ENCODE measurements around the gene ZFAND2B.

ZFAND2B gene, protein sequence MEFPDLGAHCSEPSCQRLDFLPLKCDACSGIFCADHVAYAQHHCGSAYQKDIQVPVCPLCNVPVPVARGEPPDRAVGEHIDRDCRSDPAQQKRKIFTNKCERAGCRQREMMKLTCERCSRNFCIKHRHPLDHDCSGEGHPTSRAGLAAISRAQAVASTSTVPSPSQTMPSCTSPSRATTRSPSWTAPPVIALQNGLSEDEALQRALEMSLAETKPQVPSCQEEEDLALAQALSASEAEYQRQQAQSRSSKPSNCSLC

DNA sequence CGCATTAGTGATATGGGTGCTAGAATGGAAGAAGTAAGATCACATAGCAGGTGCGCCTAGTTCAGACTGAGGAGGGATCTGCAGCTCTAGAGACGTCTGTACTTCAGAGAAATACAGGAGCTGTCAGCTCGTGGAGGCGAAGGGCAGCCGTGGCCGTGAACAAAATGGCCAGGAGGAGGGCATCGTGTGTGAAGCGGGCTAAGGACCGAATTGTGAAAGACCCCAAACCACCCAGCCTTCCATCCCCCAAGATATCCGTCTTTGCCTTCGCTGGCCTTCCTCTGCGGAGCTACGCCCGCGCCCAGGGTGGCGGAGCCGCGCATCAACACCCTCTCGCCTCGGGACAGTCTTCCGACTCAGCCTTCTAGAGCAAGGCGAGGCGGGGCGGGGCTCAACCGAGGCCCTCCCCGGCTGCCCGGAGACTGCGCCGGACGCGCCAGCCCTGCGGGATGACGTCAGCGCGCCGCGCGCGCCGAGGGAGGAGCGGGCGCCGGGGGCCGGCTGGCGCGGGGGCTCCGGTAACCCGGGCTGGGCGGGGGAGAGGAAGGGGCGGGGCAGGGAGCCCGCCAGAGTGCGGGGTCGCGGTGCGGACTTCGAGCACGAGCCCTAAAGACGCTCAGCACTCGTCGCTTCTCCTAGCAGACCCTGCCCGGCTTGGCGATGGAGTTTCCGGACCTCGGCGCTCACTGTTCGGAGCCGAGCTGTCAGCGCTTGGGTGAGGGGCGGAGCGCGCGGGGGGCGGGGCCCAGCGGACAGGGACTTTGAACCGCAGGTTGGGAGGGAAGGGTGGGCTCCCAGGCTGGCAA is at the start of gene ZFAND2B:
Gene ZFAND2B, plus strand, starts transcription at position 455 of the 806 bp plus-strand sequence. Its CDS starts 206 bp downstream, at position 661.
- peak; percentile 92 for DNase-seq

DNA sequence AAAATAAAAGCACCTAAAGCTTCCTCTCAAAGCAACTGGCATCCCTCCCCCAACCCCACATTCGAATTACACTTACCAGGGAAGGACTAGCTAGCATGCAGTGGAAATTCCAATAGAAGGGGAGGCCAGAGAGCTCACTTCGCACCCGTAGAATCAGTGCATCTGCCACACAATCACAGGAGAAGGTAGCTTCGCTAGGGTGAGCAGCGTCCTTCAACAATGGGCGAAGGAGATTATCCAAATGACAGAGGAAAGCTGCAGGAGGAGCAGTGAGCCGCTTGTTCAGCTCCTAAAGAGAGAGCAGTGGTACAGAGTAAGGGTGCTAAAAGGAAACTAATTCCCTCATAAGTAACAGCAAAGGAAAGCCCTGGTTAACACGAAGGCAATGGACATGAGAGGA is 49.2 kb upstream of the ZFAND2B start:
- DNase-seq, result no peak

DNA sequence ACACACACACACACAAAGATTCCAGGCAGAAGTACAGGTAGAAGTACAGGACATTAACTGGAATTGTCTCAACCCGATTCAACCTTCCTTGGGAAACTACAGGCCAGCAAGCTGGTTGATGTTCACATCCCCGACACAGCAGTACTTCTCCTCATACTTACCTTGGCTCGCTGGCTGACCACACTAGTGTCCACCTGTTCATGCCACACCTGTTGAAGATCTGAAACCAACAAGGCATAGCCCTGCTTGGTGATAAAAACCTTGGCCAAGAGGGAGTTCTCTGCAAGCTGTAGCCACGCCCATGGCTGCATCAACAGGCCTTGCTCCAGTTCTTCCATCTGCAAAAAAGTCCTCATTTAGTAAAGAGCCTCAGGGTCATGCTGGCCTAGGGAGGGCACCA is 48.6 kb upstream of the ZFAND2B start:
- DNase-seq, result no peak

DNA sequence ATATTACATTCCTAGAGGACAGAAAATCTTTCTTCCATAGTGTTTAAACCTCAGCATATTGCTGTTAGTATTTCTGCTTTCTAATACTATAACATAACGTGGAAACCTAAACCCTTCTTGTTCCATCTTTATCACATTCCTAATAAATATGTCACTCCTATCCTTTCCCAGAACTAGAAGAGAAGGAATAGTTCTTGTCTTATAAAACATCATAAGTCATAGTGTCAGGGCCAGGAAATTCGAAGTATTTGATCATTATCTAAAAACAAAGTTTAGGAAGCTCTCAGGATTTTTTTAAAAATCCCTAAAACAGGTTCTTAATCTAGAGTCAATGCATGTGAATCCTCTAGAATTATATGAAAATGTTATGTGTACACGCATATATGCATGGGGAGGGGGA is 48.0 kb upstream of the ZFAND2B start:
- no peak for DNase-seq

DNA sequence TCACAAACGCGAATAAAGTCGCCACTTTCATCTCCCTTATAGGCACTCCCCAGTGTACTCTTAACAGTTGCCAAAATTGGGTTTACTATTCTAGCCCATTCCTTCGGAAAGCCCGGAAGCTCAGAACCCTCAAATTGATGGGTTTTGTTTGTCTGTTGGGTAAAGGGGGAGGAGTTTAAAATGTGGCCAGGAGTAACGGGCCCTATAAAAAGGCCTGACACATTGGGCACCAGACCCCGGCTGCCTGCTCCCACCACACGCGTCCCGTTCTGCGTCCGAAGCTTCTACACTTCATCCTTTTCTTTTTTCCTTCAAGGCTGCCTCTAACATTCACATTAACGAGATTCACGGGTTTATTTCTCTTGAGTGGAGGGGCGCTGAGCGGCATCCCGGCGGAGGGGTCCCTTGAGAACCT is 46.8 kb upstream of the ZFAND2B start:
- DNase-seq, result no peak

DNA sequence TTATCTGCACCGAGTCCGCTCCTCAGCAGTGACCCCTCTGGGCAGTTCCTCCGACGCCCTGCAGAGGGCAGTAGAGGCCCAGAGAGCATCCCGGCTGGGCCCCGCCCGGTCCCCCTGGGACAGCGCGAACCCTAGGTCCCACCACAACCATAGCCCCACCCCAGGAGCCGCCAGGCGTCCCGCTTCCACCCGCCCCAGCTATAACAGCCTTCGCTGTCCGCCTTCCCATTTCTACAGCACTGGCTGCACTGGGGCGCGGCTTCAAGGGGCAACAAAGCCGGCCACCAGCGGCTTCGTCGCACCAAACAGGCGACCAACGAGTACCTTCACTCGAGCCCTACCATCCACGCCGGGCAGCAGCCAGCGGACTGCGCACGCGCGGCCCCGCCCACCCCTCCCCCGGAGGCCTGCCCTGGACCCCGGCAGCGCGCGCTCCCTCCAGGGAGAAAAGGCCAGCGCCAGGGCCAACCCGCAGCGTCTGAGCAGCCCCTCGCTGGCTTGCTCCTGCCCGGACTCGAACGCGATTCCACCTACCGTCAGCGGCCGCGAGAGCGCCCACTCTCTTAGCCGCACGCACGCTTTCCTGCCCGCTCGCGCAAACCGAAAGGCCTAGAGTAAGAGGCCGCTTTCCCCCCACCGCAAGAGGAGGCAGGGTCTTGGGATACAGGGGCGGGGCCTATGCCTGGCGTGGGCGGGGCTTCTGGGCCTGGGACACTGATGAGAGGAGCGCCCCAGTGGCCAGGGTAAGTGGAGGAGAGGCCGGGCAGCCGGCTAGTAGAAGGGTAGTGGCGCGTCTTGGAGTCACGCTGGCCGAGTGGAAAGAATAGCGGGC is 46.2 kb upstream of the ZFAND2B start, which contains the start of gene NHEJ1:
Gene NHEJ1, minus strand, starts transcription at position 630 of the 832 bp plus-strand sequence. CDS start 2,453 bp downstream, outside the sequence.
- DNase-seq, result peak; percentile 83

DNA sequence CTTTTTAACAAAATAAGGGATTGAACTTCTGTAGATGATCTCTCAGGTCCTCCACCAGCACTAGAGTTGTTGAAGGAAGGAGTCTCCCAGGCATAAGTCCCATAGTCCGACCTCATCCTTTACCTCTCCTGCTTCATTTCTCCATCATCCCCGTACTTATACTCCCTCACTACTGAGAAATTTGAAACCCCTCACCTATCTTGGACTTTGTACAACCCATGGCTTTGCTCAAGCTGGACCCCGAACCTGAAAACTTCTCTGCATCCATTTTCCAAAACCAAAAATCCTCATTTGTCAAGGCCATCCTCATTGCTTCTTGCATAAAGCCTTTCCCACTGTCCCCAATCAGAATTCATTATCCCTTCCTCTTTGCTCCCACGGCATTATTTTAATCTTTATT is 45.5 kb upstream of the ZFAND2B start:
- no peak for DNase-seq

DNA sequence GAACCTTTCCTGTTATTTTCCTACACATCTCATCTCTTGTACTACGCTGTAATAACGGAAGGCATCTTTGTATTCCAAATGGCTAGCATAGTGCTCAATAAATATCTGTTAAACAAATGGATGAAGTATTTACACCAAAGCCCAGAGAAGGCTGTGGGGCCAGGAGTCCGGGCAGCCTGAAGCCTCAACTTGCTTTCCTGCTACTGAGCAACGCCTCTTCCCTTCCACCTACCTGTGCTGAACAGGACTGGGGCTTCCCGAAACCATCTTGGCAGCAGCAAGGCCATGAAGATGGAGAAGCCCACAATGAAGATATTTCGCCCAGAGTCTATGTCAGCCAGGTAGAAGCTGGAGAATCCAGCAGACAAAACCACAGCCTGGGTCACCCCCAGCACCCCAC is 43.4 kb upstream of the ZFAND2B start:
- no peak for DNase-seq

DNA sequence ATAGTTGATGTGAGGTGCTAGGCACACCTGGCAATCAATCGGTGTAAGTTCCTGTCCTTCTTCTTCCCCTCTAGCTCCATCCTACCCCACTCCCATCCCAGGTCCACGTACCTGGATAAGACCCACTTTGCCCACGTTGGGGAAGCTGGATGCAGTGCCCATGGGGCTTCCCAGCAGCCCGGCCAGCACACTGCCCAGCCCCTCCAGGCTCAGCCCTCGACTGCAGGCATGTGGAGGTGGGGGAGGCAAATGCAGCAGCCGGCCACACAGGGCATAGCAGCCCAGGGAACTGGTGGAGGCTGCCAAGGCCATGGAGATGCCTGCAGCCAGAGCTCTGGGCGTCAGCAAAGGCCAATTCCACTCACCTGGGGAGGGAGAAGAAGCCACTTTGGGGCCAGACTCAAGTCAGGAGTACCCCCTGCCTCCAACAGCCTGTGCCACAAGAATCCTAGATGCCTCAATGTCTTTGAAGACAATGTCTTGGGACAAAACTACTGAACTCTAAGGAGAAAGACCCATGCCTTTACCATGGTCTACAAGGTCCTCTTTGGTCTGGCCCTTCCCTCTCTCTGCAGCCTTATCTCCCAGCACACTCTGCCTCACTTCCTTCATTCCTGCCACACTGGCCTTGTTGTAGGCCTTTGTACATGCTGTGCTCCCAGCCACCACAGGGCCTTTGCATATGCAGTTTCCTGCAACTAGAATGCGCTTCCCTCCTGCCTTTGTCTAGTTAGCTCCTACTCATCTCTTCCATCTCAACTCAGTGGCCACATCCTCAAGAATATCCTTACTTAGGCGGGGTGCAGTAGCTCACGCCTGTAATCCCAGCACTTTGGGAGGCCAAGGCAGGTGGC is 41.3 kb upstream of the ZFAND2B start:
- no peak for DNase-seq

DNA sequence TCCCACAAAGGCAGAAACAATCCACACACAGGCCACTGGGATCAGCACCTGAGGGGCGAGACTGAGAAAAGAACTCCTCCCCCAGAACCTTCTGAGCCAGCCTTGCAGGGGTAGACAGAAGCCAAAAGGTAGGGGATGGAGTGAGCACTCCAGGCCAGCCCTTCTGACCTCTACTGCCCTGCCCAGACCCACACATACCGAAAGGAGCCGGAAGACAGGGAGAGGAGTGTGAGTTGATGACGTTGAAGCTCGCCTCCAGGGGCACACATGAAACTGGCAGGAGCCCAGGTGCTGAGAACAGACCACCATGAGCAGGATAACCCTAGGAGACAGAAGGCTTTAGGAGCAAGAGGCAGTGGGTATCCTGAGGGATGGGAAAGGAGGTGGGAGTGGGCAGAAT is 38.6 kb upstream of the ZFAND2B start:
- DNase-seq, result no peak

DNA sequence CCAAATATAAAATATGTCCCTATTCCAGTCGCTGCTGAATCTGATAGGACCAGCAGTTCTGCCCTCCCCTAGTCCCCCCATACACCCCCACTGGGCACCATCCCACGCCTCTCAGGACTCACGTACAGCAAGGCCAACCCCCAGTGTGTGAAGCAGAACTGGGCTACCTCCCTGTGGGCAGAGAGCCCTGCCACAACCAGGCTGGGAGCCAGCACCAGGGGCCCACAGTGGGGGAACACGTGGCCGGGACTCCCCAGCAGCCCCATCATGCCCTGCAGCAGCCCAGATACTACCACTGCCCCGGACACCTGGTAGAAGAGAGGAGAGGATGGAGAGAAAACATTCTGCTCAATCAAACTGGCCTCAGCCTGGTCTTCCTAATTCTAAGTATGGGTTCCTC is 38.1 kb upstream of the ZFAND2B start:
- no peak for DNase-seq

DNA sequence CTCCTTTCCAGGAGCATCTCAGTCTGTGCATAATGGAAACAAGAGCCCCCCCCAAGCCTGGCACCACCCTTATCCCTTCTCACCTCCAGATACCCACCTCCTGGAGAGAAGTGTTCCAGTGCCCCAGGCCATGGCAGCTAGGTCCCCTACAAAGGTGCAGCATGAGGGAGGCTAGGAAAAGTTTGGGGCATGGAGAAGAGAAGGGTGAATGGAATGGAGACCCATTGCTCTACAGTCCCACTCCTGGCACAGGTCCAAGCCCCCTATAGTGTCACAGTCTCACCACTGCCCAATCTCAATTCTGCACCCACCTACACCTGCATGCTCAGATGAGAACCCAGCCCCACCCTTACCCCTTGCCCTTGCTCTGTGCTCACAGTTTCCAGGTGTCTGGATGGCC is 37.6 kb upstream of the ZFAND2B start:
- no peak for DNase-seq

DNA sequence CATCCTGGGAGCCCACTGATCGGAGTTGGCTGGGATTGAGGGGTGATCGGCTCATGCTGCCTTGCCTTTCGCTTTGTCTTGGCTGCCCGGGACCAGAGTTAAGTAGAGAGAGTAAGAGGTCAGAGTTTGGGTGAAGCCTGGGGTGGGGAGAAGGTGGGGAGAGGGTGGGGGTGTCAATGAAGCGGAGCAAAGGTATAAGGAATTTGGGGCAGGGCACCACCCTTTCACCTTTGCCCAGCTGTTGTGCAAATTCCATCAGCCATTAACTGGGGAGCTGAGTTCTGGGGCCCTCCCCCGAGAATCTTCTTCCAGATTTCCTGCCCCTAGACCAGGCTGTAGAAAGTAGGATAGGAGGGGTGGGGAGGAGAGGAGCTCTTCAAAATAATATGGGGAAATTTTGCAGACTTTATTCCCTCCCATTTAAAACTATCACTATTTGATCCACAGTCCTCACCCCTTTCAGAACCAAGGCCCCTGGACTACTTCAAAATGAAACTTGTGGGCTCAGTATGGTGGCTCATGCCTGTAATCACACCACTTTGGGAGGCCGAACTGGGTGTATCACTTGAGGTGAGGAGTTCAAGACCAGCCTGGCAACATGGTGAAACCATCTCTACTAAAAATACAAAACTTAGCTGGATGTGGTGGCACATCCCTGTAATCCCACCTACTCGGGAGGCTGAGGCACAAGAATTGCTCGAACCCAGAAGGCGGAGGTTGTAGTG is 36.5 kb upstream of the ZFAND2B start, which contains the start of gene SLC23A3:
Gene SLC23A3, minus strand, starts transcription at position 100 of the 725 bp plus-strand sequence. Its CDS starts 45 bp downstream, at position 55.
- DNase-seq, result no peak

DNA sequence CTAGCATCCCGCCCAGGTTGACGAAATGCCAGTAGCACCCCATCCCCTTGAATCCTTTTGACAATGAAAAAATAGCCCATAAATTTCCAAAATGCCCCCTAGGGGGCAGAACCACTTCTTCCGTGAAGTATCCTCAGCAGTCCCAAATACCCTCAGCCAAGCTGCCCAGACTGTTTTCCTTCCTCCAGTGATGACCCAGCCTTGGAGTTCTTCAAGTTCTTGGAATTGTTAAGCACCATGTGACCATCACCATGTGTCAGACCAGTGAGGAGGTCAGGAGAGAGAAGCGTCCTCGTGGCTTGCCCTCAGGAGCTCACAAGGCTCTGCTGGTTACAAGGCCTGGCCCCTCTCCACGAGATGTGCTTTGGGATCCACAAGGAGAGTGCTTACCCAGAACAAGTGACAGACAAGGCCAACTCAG is 35.3 kb upstream of the ZFAND2B start:
- peak; percentile 11 for DNase-seq

DNA sequence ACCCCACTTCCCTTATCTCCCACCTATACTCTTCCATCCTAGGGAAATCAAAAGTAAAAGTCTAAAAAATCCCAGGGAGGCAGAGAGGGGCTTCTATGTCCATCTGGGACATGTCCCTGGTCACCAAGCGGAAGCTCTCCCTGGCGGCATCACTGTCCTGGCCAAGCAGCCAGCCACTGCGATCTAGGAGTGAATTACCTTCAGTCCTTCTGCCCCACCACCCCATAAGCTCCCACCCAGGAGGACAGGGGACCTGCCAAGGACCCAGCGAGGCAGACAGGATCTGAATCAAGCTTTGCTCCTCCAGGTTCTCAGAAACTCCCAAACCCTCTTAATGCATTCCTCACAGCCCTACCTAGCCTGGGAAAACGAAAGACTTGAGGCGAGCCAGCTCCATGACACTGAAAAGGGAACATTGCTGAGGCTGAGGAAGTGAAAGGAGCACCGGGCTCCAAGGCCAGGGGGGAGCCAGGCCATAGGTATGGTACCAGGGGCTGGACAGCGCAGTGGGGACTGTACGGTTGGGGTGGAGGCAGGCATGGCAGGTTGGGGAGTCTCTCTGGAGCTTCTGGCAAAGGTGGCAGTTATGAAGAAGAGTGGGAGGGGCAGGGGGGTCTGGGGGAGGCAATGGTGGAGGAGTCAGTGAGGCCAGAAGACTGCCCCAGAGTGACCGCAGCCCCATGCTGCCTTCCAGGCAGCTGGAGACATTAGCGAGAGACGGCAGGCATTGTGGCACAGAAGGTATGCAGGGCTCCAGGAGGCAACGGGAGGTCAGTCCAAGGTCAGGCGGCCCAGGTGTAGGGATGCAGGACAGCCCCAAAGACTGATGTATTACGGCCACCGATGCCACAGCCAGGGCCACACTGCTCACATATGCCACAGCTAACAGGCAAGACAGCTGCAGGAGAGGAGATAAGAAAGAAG is 34.1 kb upstream of the ZFAND2B start:
- no peak for DNase-seq

DNA sequence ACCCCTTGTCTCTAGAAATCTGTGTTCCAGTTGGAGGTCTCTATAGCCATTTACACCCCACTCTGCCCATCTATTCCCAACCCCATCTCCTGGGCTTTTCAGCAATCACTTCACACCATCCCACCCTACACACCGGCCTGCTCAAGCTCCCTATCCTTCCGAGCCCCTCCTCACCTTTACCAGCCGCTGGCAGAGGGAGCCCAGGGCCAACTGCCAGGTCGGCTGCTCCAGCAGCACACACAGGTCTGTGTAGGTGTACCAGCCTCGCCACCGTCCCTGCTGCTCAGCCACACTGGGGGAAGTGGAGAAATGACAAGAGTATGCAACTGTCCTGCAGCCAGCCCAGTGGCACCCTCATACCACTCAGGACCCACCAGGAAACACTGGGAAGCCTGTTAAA is 33.4 kb upstream of the ZFAND2B start:
- DNase-seq, result no peak

DNA sequence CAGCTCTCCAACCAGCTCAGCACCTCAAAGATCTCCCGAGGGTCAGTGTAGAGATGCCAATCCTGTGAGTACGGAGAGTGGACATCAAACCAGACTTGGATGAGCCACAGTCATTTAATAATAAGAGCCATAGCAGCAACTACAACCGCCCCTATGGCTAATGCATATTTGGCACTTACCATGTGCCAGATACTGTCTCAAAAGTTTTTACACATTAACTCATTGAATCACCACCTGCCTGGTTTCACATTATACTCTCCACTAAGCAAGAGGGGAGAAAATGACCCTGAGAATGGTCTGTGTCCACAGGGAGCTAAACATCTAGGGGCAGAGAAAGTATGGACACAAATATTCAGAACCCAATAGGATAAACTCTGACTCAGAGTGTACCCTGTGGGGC is 32.4 kb upstream of the ZFAND2B start:
- no peak for DNase-seq

DNA sequence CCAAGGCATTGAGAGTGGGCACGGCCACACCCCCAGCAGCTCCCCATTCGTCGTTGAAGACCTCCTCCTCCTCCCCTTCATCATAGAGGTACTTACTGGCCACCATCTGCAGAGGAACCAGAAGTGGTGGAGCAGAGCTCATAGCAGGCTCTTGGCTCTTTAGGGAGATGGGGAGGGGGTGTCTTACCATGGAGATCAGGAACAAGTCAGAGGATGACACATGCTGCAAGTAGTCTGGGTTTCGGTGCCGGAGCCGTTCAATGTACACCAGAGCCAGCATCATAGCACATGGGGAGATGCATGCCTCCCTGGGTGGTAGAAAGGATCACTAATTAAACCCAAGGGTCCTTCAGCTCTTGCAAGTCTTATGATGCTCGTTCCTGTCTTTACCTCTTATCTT is 31.8 kb upstream of the ZFAND2B start:
- DNase-seq, result no peak

DNA sequence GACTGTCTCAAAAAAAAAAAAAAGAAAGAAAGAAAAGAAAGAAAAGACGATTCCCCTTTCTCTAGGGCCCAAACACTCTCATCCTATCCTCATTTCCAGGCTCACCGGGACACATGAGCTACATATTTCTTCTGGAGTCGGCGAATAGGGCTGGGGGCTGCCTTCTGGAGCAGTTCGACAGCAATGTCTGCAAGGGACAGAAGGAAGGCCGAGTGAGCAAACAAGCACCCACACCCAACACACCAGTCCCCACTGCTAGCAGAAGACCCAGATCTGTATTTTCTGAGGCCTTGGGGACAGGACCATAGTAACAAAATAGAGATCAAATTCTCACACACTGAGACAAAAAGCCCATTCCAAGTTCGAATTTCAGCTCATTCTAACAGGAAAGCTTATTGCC is 31.1 kb upstream of the ZFAND2B start:
- DNase-seq, result no peak
